GM18868 (cell line): Measurements from ENCODE around the gene C12orf75.
"Not testable (repeated sequence)": the region's sequence is repeated elsewhere in the genome, so short reads cannot be mapped to it uniquely, and the experiment has no call there.

Source experiments
- ATAC-seq: cut with Tn5 transposase; IDR thresholded peaks from one replicate; pipeline ENCODE4 v1.9.1; 2021; ENCODE audit warnings: mild to moderate bottlenecking, moderate library complexity; ENCODE audit not compliant: unreplicated experiment

C12orf75 gene

GRCh38 chr12:105334001-105334400, 3.5 kb downstream of the C12orf75 start:
- ATAC-seq: no peak

GRCh38 chr12:105334582-105334981, 4.1 kb downstream of the C12orf75 start:
- ATAC-seq: no peak

- no peak for ATAC-seq
These were observed 5.4 kb downstream of the C12orf75 start for GRCh38 chr12:105335856-105336255.

- no peak for ATAC-seq
These were observed 5.9 kb downstream of the C12orf75 start for GRCh38 chr12:105336411-105336810.

GRCh38 chr12:105337391-105337790, 6.9 kb downstream of the C12orf75 start:
- peak; percentile 55 for ATAC-seq

GRCh38 chr12:105338966-105339365, 8.5 kb downstream of the C12orf75 start:
- ATAC-seq: no peak

GRCh38 chr12:105341010-105341409, 10.5 kb downstream of the C12orf75 start:
- ATAC-seq: no peak

- not testable (repeated sequence) for ATAC-seq
These were observed 11.1 kb downstream of the C12orf75 start for GRCh38 chr12:105341620-105342019.

GRCh38 chr12:105342464-105342863, 12.0 kb downstream of the C12orf75 start:
- ATAC-seq: no peak

- no peak for ATAC-seq
These were observed 13.3 kb downstream of the C12orf75 start for GRCh38 chr12:105343836-105344235.

GRCh38 chr12:105347499-105347898, 17.0 kb downstream of the C12orf75 start:
- ATAC-seq: no peak

- no peak for ATAC-seq
These were observed 17.7 kb downstream of the C12orf75 start for GRCh38 chr12:105348142-105348541.

GRCh38 chr12:105348561-105348960, 18.1 kb downstream of the C12orf75 start:
- no peak for ATAC-seq

GRCh38 chr12:105349138-105349537, 18.6 kb downstream of the C12orf75 start:
- ATAC-seq: no peak

GRCh38 chr12:105351523-105351922, 21.0 kb downstream of the C12orf75 start:
- peak; percentile 37 for ATAC-seq

- ATAC-seq: peak; percentile 65
These were observed 21.6 kb downstream of the C12orf75 start for GRCh38 chr12:105352052-105352451.

- no peak for ATAC-seq
These were observed 22.6 kb downstream of the C12orf75 start for GRCh38 chr12:105352940-105353635.

GRCh38 chr12:105355752-105356151, 25.3 kb downstream of the C12orf75 start:
- no peak for ATAC-seq

- peak; percentile 80 for ATAC-seq
These were observed 26.7 kb downstream of the C12orf75 start for GRCh38 chr12:105357162-105357691.

- ATAC-seq: peak; percentile 57
These were observed 28.3 kb downstream of the C12orf75 start for GRCh38 chr12:105358789-105359188.

- no peak for ATAC-seq
These were observed 29.4 kb downstream of the C12orf75 start for GRCh38 chr12:105359856-105360255.

- no peak for ATAC-seq
These were observed 33.4 kb downstream of the C12orf75 start for GRCh38 chr12:105363890-105364289.

- ATAC-seq: no peak
These were observed 34.7 kb downstream of the C12orf75 start for GRCh38 chr12:105365231-105365630.
